Subcutaneous adipose tissue (tissue), 4 donors: ENCODE data around the gene SMIM41. TPM values are rescaled to one million over a fixed set of nuclear protein-coding genes. Genes with fewer than 3 reads are reported as not detected.

Experiments
- total RNA-seq, 4 donors: library from RNA; depleted of rRNA; stranded (reverse); fragments of >200 nt; gene quantifications; one replicate each; pipeline ENCODE4 v1.1.0, GENCODE V29; 2016
- TF ChIP-seq, protein P1 (sequence below): fragments of 450-650 bp; IDR thresholded peaks from one replicate; pipeline ENCODE4 v1.5.1; 2016; ENCODE audit warnings: low read depth, mild to moderate bottlenecking, control low read depth, antibody characterized with exemption, moderate library complexity

SMIM41 gene
- total RNA-seq, 4 donors from 2014 or later, result not detected

DNA sequence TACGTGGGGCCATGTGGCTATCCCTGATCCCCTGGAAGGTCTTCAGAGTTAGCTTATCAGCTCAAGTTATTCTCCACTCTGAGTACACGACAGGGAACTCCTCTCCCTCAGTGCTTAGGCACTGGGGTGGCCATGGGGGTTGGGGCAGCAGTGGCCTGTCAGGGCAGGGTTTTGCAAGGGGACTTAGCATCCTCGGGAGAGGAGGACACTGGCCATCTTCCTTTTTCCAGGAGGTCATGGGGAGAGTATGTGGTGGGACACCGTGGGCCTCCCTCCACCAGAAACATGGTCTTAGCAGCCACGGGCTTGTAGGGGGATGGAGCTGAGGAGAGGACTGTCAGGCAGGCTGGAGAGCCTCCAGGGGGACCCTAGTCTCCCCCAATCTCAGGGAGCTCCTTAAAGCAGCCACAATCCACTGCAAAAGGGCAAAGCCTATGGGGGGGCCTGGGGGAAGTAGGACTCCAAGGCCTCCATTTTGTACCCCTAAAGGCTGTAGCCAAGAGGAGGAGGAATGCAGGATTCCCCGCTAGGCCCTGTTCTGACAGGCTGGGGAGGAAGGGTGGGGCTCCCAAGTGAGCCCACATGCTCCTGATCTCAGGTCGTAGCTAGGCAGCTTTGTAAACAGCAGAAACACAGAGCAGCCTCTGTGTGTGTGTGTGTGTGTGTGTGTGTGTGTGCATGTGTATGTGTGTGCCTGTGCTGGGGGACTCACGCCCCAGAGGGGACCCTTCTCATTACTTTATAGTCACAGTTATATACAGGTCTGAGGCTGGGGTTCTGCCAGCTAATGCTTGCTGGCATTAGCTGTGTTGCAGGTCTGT, 75.8 kb downstream of the SMIM41 start:
- TF ChIP-seq, protein P1, sequence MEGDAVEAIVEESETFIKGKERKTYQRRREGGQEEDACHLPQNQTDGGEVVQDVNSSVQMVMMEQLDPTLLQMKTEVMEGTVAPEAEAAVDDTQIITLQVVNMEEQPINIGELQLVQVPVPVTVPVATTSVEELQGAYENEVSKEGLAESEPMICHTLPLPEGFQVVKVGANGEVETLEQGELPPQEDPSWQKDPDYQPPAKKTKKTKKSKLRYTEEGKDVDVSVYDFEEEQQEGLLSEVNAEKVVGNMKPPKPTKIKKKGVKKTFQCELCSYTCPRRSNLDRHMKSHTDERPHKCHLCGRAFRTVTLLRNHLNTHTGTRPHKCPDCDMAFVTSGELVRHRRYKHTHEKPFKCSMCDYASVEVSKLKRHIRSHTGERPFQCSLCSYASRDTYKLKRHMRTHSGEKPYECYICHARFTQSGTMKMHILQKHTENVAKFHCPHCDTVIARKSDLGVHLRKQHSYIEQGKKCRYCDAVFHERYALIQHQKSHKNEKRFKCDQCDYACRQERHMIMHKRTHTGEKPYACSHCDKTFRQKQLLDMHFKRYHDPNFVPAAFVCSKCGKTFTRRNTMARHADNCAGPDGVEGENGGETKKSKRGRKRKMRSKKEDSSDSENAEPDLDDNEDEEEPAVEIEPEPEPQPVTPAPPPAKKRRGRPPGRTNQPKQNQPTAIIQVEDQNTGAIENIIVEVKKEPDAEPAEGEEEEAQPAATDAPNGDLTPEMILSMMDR, result no peak

DNA sequence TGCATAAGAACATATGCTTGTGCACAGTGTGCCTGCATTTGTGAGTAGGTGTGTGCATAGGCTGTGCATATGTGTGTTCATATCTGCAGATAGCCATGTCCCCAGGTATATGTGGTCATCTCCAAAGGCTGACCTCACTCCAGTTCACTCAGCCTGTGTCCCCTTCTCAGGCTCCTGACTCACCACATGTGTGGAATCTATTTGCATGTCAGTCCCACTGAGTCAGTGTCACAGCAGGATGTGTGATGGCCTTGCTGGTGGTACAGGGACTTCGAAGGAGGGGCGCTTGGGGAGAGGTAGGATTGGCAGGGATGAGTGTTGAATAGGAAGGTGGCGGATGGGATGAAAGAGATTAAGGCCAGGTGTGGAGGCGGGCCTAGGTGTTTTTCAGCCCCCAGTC, 76.8 kb downstream of the SMIM41 start:
- TF ChIP-seq, protein P1, result no peak

DNA sequence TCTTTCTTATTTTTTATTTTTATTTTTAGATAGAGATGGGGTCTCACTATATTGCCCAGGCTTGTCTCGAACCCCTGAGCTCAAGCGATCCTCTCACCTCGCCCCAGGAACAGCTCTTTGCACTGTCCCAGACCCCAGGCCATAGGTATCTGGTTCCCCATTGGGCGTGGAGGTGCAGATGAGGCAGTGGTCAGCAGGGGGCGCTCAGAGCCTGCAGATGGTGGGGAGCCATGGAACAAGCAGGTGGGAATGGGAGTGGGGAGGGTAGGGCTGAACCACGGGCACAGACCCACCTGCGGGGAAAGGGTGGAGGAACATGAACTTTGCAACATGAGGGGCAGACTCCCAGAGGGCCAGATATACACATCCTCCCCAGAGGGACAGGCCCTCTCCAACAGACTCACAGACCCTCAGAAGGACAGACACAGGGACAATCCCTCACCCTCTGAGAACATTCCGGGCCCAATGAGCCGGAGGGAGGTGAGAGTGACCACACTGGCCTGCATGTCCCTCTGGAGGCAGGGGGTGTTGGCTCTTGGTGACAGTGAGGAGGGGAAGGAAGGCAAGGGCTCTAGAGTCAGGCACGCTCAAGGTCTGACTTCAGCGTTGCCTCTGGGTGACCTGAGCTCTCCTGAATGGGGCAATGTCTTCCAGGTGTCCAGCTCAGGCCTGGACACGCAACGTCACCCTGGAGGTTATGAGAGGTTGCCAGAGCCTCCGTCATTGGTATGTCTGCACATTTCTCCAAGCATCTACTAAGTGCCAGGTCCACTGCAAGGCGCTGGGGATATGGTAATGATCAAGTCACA, 77.5 kb downstream of the SMIM41 start:
- TF ChIP-seq, protein P1, result no peak

DNA sequence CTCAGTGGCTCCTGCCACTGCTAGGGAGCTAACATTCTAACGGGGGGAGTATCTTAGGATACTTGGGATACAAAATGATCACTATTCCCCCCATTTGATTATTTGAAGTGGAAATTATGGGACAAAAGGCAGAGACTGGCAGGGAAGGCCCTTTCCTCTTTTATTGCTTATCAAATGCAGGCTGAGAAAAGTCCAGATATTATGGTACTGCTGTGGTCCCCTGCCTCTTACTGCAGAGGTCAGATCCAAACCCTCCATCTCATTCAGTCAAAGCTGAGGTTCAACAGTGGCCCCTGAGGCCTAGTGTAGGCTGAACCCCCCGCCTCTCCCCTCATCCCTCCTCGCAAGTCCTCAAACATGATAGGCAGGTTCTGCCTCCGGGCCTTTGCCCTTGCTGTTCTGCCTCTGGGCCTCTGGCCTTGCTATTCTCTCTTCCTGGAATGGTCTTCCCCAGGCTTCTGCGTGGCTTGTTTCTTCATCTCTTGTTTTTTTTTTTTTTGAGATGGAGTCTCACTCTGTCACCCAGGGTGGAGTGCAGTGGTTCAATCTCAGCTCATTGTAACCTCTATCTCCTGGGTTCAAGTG, 78.2 kb downstream of the SMIM41 start:
- TF ChIP-seq, protein P1, result no peak

Other genes with a start within 250 kb of the SMIM41 start
- gene FIGNL2, start 231.0 kb upstream of the SMIM41 start, total RNA-seq, result 1 to 10 TPM in 1 of 4 donors, under 1 TPM in 3; 0.16 to 1.1 (median 0.37) TPM
- not detected for gene ANKRD33, start 191.6 kb upstream of the SMIM41 start, total RNA-seq
- gene ACVRL1, start 172.2 kb upstream of the SMIM41 start, total RNA-seq, result 100 to 1,000 TPM in 2 of 4 donors, 10 to 100 TPM in 2; 81.4 to 271 (median 124) TPM
- 10 to 100 TPM; 14.8 to 16.3 (median 15.4) TPM for gene ACVR1B, start 128.0 kb upstream of the SMIM41 start, total RNA-seq
- gene TAMALIN, start 72.8 kb upstream of the SMIM41 start, total RNA-seq, result 10 to 100 TPM in 3 of 4 donors, 1 to 10 TPM in 1; 9.0 to 64.6 (median 20.1) TPM
- gene NR4A1, start 28.3 kb upstream of the SMIM41 start, total RNA-seq, result 10 to 100 TPM; 20.1 to 84.6 (median 40.3) TPM
- gene ATG101, start 9.7 kb upstream of the SMIM41 start, total RNA-seq, result 10 to 100 TPM; 16.3 to 29.9 (median 26.5) TPM
- not detected for gene KRT80, start 112.3 kb downstream of the SMIM41 start, total RNA-seq
- 1 to 10 TPM; 2.4 to 4.0 (median 3.7) TPM for gene KRT7, start 153.5 kb downstream of the SMIM41 start, total RNA-seq
- under 1 TPM in 1 of 4 donors, not detected in 3; 0.34 TPM for gene KRT86, start 194.9 kb downstream of the SMIM41 start, total RNA-seq
- gene KRT81, start 211.8 kb downstream of the SMIM41 start, total RNA-seq, result not detected
- gene KRT83, start 241.7 kb downstream of the SMIM41 start, total RNA-seq, result not detected